Right atrium auricular region (tissue), 2 donors: Measurements from ENCODE around the gene OR52A1. TPM values are rescaled to one million over a fixed set of nuclear protein-coding genes. Genes with fewer than 3 reads are reported as not detected.
"Not testable (repeated sequence)": the region's sequence is repeated elsewhere in the genome, so short reads cannot be mapped to it uniquely, and the experiment has no call there.

Experiments used
- DNase-seq: peaks from one replicate; pipeline ENCODE4 v3.0.0-alpha.2; 2019; ENCODE audit warnings: low spot score
- H3K27ac ChIP-seq, 2 donors: fragments of 200-600 bp; sonication (generic); 1 replicate in 1 of 2; 2 replicates in 1 of 2; pipeline ENCODE4 v1.5.1; 2016 to 2019
- H3K27me3 ChIP-seq, 2 donors: fragments of 200-600 bp; sonication (generic); one replicate each; pipeline versions ENCODE4 v1.5.1 to v1.6.0; 2017 to 2019
- H3K36me3 ChIP-seq: fragments of 200-600 bp; sonication (generic); one replicate; pipeline ENCODE4 v1.5.1; 2016
- H3K4me1 ChIP-seq, 2 donors: fragments of 200-600 bp; sonication (generic); one replicate each; pipeline versions ENCODE4 v1.5.1 to v1.6.0; 2017 to 2019
- H3K4me3 ChIP-seq, 2 donors: fragments of 200-600 bp; sonication (generic); 1 replicate in 1 of 2; 2 replicates in 1 of 2; pipeline ENCODE4 v1.5.1; 2017 to 2019; ENCODE audit warnings: mild to moderate bottlenecking in 1 of 2, moderate library complexity in 1 of 2
- H3K9me3 ChIP-seq, 2 donors: fragments of 200-600 bp; sonication (generic); one replicate each; pipeline ENCODE4 v1.5.1; 2019
- CTCF ChIP-seq, 2 donors: fragments of 200-600 bp; sonication (generic); IDR thresholded peaks; one replicate each; pipeline ENCODE4 v1.5.1; 2019; ENCODE audit warnings: antibody characterized with exemption in 2 of 2
- total RNA-seq, 2 donors: library from RNA; depleted of rRNA; stranded (reverse); fragments of >200 nt; gene quantifications; one replicate each; pipeline ENCODE4 v1.1.0, GENCODE V29; 2016

Gene OR52A1
- total RNA-seq, 2 donors from 2014 or later: not detected

DNA sequence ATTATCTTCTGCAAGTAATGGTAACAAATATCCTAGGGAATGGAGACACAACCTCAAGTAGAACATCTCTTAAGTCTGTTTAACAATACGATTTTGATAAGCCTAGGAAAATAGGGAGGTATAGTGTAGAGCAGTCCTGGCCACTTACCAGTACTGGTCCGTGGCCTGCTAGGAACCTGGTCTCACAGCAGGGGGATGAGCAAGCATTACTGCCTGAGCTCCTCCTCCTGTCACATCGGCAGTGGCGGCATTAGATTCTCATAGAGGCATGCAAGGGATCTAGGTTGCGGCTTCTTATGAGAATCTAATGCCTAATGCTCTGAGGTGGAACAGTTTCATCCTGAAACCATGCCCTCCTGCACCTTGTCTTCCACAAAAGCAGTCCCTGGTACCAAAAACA, 41.5 kb upstream of the OR52A1 start:
- no peaks in the 10 kb centered on the region for H3K36me3 ChIP-seq
- H3K4me3 ChIP-seq: no peak overlapping the region
- H3K4me1 ChIP-seq: no peaks in the 10 kb centered on the region
- no peak overlapping the region for H3K27ac ChIP-seq
- no peak for DNase-seq
- TF ChIP-seq CTCF (IDR thresholded peaks at IDR 0.05): no peak
- H3K9me3 ChIP-seq: peaks cover 0 to 3% of the 10 kb centered on the region in 2 donors
- no peaks in the 10 kb centered on the region for H3K27me3 ChIP-seq

GRCh38 chr11:5192738-5193137, 38.2 kb upstream of the OR52A1 start:
- DNase-seq: no peak
- Histone ChIP-seq H3K36me3 (no peaks in the 10 kb centered on the region), H3K4me1 (no peaks in the 10 kb centered on the region), H3K27ac (no peak overlapping the region), H3K9me3 (peaks cover 3 to 4% of the 10 kb centered on the region in 2 donors), H3K4me3 (no peak overlapping the region), H3K27me3 (no peaks in the 10 kb centered on the region)
- no peak for TF ChIP-seq CTCF (IDR thresholded peaks at IDR 0.05)

DNA sequence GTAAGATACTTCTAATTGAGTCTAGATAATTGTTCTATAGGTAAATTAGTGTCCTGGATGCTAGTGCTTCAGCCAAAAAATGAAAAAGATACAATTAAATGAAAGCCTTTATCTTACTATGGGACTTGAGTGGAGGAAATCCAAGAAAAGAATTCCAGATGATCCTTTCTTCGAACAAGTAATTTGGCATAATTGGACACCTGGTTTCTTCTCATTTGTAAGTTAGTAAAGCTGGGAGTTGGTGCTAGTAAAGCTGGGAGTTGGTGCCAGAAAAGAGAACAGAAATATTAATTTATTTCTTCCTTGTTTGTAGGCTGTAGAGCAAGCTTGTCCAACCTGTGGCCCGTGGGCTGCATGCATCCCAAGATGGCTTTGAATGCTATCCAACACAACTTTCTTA, 33.6 kb upstream of the OR52A1 start:
- Histone ChIP-seq H3K27ac (no peak overlapping the region), H3K36me3 (no peaks in the 10 kb centered on the region), H3K27me3 (no peaks in the 10 kb centered on the region), H3K4me3 (no peak overlapping the region), H3K9me3 (peaks cover 3 to 4% of the 10 kb centered on the region in 2 donors), H3K4me1 (no peaks in the 10 kb centered on the region)
- DNase-seq: no peak
- TF ChIP-seq CTCF (IDR thresholded peaks at IDR 0.05): no peak

- TF ChIP-seq CTCF (IDR thresholded peaks at IDR 0.05): no peak
- no peaks in the 10 kb centered on the region for H3K27me3 ChIP-seq
- no peak overlapping the region for H3K27ac ChIP-seq
Measured at GRCh38 chr11:5178046-5178837, 23.7 kb upstream of the OR52A1 start.

GRCh38 chr11:5174934-5175333, 20.4 kb upstream of the OR52A1 start:
- no peaks in the 10 kb centered on the region for H3K4me1 ChIP-seq
- no peak for DNase-seq
- no peaks in the 10 kb centered on the region for H3K9me3 ChIP-seq
- no peaks in the 10 kb centered on the region for H3K27me3 ChIP-seq
- TF ChIP-seq CTCF (IDR thresholded peaks at IDR 0.05): no peak
- H3K27ac ChIP-seq: no peak overlapping the region
- H3K36me3 ChIP-seq: no peaks in the 10 kb centered on the region
- H3K4me3 ChIP-seq: no peak overlapping the region

More at GRCh38 chr11:5178046-5178837, 23.7 kb upstream of the OR52A1 start:
- H3K36me3 ChIP-seq: no peaks in the 10 kb centered on the region
- no peaks in the 10 kb centered on the region for H3K4me1 ChIP-seq
- no peaks in the 10 kb centered on the region for H3K9me3 ChIP-seq
- no peak overlapping the region for H3K4me3 ChIP-seq
- DNase-seq: no peak

DNA sequence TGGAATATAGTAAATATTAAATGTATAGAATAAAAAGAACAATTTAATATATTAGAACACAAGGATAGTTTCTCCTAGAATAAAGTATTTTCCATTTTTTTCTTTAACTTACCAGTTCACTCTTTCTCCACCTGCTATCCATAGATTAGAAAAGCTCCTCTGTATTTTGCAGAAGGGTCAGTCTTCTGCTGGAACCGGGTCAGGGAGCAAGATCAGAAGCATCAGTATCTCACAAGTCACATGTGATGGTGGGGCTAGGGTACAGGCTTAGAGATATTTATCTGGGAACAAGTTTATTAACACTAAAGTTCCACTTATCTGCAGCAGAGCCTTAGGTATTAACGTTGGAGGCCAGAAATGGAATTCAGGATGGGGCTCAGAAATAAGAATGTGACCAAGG, 17.3 kb upstream of the OR52A1 start:
- no peaks in the 10 kb centered on the region for H3K9me3 ChIP-seq
- H3K27ac ChIP-seq: no peak overlapping the region
- H3K4me1 ChIP-seq: no peaks in the 10 kb centered on the region
- no peak overlapping the region for H3K4me3 ChIP-seq
- DNase-seq: no peak
- no peaks in the 10 kb centered on the region for H3K27me3 ChIP-seq
- H3K36me3 ChIP-seq: no peaks in the 10 kb centered on the region
- TF ChIP-seq CTCF (IDR thresholded peaks at IDR 0.05): no peak

DNA sequence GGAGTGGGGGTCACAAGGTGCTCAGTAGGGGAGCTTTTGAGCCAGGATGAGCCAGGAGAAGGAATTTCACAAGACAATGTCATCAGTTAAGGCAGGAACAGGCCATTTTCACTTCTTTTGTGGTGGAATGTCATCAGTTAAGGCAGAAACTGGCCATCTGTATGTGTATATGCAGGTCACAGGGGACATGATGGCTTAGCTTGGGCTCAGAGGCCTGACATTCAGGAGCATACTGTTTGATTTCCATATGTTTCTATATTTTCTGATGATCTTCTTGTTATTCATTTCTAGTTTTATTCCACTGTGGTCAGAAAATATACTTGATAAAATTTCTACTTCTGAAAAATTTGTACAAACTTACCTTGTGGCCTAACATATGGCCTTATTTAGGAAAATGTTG, 11.3 kb upstream of the OR52A1 start:
- not testable (repeated sequence) for H3K4me3 ChIP-seq, H3K27me3 ChIP-seq

DNA sequence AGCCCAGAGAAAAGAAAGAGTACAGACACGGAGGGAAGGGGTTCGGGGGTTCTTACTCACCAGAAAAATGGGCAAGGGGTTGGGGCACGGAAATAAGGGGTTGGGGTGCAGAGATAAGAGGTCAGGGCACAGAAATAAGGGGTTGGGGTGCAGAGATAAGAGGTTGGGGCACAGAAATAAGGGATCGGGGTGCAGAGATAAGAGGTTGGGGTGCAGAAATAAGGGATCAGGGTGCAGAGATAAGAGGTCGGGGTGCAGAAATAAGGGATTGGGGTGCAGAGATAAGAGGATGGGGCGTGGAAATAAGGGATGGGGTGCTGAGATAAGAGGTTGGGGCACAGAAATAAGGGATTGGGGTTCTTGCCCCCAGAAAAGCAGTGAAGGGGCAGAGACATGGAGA, 10.2 kb upstream of the OR52A1 start:
- H3K4me3 ChIP-seq, DNase-seq, H3K9me3 ChIP-seq, H3K36me3 ChIP-seq, H3K27me3 ChIP-seq, H3K27ac ChIP-seq, H3K4me1 ChIP-seq: not testable (repeated sequence)

More for the DNA sequence above, 11.3 kb upstream of the OR52A1 start:
- not testable (repeated sequence) for H3K36me3 ChIP-seq, H3K27ac ChIP-seq, H3K9me3 ChIP-seq, H3K4me1 ChIP-seq, DNase-seq

DNA sequence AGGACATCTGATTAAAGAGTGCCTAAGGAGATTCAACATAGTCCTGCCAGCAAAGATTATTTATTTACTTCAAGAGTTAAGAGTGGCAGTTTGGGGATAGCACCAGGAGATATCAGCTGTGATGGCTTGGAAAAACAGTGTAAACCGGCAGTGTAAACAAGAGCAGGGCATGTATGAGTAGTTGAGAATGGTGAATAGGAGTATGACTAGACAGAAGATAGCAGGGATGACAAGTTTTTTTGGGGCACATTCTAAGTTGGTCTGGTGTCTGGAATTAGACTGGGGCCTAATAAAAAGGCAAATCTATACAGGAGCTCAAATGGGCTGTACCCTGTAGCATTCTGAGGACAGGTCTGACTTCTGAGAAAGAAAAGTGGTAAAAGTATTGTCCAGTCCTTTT, 6.5 kb upstream of the OR52A1 start:
- not testable (repeated sequence) for H3K27ac ChIP-seq, H3K36me3 ChIP-seq, DNase-seq, H3K4me1 ChIP-seq, H3K4me3 ChIP-seq, H3K9me3 ChIP-seq, H3K27me3 ChIP-seq
